ENCODE measurements around the gene SAMHD1.
"Not testable (repeated sequence)": the region's sequence is repeated elsewhere in the genome, so short reads cannot be mapped to it uniquely, and the experiment has no call there.

The SAMHD1 gene

DNA sequence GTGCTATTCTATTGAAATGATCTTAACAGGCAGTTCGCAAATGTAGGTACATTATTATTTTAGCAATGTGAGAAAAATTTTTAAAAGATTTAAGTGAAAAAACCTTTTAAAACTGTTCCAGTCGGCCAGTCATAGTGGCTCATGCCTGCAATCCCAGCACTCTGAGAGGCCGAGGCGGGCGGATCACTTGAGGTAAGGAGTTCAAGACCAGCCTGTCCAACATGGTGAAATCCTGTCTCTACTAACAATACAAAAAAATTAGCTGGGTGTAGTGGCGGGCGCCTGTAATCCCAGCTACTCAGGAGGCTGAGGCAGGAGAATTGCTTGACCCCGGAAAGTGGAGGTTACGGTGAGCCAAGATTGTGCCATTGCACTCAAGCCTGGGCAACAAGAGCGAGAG, 45.9 kb downstream of the SAMHD1 start:
- not testable (repeated sequence) for H3K9me3 ChIP-seq (ENCODE audit: low read length)

DNA sequence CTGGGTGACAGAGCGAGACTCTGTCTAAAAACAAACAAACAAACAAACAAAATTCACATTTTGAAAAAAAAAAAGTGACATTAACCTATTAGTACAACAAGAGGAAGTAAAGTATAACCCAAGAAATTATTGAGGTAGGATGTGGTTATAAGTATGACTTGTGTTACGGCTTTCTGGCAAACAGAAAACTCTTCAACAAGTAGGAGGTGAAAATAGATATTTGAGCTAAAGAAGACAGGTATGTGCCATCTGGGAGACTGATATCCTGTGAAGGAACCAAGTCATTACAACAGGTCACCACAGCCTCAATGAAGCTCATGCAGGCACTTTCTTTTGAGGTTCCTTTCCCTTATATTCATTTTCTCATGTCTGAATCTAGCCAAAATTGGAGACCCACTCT, 46.8 kb downstream of the SAMHD1 start:
- H3K27me3 ChIP-seq (ENCODE audit: control insufficient read depth in 1 of 2, insufficient read depth in 2 of 2, low read length in 2 of 2): no peaks in the 10 kb centered on the region
- no peak overlapping the region for H3K27ac ChIP-seq (ENCODE audit: low read depth, low read length)
- no peak overlapping the region for H3K9ac ChIP-seq (ENCODE audit: low read length)
- no peaks in the 10 kb centered on the region for H3K9me3 ChIP-seq (ENCODE audit: low read length)
- no peaks in the 10 kb centered on the region for H3K4me1 ChIP-seq (ENCODE audit: insufficient read depth, low read length)
- H3K4me3 ChIP-seq (ENCODE audit: low read depth in 1 of 2, low read length in 2 of 2): no peak overlapping the region
- H3K36me3 ChIP-seq (ENCODE audit: insufficient read depth, low read length): peaks cover 13% of the 10 kb centered on the region

More for the DNA sequence above, 45.9 kb downstream of the SAMHD1 start:
- not testable (repeated sequence) for H3K4me1 ChIP-seq (ENCODE audit: insufficient read depth, low read length); H3K4me3 ChIP-seq (ENCODE audit: low read depth in 1 of 2, low read length in 2 of 2); H3K27ac ChIP-seq (ENCODE audit: low read depth, low read length); H3K9ac ChIP-seq (ENCODE audit: low read length); H3K27me3 ChIP-seq (ENCODE audit: control insufficient read depth in 1 of 2, insufficient read depth in 2 of 2, low read length in 2 of 2)
- peaks cover 12% of the 10 kb centered on the region for H3K36me3 ChIP-seq (ENCODE audit: insufficient read depth, low read length)

DNA sequence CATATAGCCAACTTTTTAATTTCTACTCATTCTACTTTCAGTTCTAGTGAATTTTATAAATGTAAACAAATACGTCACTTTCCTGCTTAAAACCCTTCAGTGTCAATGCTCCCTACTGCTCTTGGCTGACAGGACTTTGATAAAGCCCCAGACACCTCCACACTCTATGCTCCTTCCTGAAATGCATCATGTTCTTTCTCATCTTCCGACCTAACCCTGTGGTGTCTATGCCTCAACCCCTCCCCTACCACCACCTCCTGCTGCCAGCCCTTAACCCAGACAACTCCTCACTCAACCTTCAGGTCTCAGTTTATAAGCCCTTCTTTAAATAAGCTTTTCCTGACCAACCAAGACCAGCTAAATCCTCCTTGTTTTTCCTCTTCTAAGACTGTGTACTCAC, 56.5 kb downstream of the SAMHD1 start:
- Histone ChIP-seq H3K27ac (ENCODE audit: low read depth, low read length) (no peak overlapping the region), H3K9ac (ENCODE audit: low read length) (no peak overlapping the region), H3K36me3 (ENCODE audit: insufficient read depth, low read length) (peaks cover 48% of the 10 kb centered on the region), H3K9me3 (ENCODE audit: low read length) (no peaks in the 10 kb centered on the region), H3K4me1 (ENCODE audit: insufficient read depth, low read length) (no peaks in the 10 kb centered on the region), H3K27me3 (ENCODE audit: control insufficient read depth in 1 of 2, insufficient read depth in 2 of 2, low read length in 2 of 2) (no peaks in the 10 kb centered on the region), H3K4me3 (ENCODE audit: low read depth in 1 of 2, low read length in 2 of 2) (no peak overlapping the region)

DNA sequence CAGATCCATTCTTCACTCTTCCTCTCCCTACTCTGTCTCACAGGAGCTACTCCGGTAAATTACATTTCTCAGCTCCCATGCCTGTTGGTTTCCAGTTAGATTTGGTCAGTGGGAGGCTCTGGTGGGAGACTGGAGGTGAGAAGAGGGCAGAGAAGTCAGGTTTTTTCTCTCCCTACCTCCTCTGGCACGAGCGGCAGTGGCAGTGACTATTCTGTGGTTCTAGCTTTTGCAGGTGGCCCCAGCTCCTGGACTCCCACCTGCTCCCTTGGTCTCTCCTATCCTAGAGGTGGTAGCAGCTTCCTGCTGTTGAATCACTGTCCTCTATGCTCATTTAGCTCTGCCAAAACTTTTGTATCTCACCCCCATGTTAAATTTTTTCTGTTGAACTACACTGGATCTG, 57.7 kb downstream of the SAMHD1 start:
- Histone ChIP-seq H3K9me3 (ENCODE audit: low read length) (no peaks in the 10 kb centered on the region), H3K4me1 (ENCODE audit: insufficient read depth, low read length) (no peaks in the 10 kb centered on the region), H3K36me3 (ENCODE audit: insufficient read depth, low read length) (peaks cover 43% of the 10 kb centered on the region), H3K9ac (ENCODE audit: low read length) (no peak overlapping the region), H3K27ac (ENCODE audit: low read depth, low read length) (no peak overlapping the region), H3K27me3 (ENCODE audit: control insufficient read depth in 1 of 2, insufficient read depth in 2 of 2, low read length in 2 of 2) (no peaks in the 10 kb centered on the region), H3K4me3 (ENCODE audit: low read depth in 1 of 2, low read length in 2 of 2) (no peak overlapping the region)

- H3K9ac ChIP-seq (ENCODE audit: low read length): no peak overlapping the region
- peaks cover 7% of the 10 kb centered on the region for H3K4me1 ChIP-seq (ENCODE audit: insufficient read depth, low read length)
- H3K36me3 ChIP-seq (ENCODE audit: insufficient read depth, low read length): peaks cover 26% of the 10 kb centered on the region
- H3K27ac ChIP-seq (ENCODE audit: low read depth, low read length): no peak overlapping the region
- no peaks in the 10 kb centered on the region for H3K27me3 ChIP-seq (ENCODE audit: control insufficient read depth in 1 of 2, insufficient read depth in 2 of 2, low read length in 2 of 2)
- H3K4me3 ChIP-seq (ENCODE audit: low read depth in 1 of 2, low read length in 2 of 2): no peak overlapping the region
- no peaks in the 10 kb centered on the region for H3K9me3 ChIP-seq (ENCODE audit: low read length)
These were observed 60.3 kb downstream of the SAMHD1 start for GRCh38 chr20:36891211-36891610.

DNA sequence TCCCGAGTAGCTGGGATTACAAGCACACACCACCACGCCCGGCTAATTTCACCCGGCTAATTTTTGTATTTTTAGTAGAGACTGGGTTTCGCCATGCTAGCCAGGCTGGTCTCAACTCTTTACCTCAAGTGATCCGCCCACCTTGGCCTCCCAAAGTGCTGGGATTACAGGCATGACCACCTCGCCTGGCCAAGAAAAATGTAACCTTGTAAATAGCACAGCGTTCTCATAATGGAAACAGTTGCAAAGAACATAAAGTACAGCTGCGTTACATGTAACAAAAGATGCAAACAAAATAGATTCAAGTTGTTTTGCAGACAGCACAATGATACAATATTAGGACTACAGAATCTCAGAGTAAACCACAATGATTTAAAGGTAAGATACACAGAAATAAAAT, 60.9 kb downstream of the SAMHD1 start:
- Histone ChIP-seq H3K4me1 (ENCODE audit: insufficient read depth, low read length) (peaks cover 7% of the 10 kb centered on the region), H3K27ac (ENCODE audit: low read depth, low read length) (no peak overlapping the region), H3K9me3 (ENCODE audit: low read length) (no peaks in the 10 kb centered on the region), H3K36me3 (ENCODE audit: insufficient read depth, low read length) (peaks cover 26% of the 10 kb centered on the region), H3K9ac (ENCODE audit: low read length) (no peak overlapping the region), H3K27me3 (ENCODE audit: control insufficient read depth in 1 of 2, insufficient read depth in 2 of 2, low read length in 2 of 2) (no peaks in the 10 kb centered on the region), H3K4me3 (ENCODE audit: low read depth in 1 of 2, low read length in 2 of 2) (no peak overlapping the region)

GRCh38 chr20:36888880-36889516, 62.5 kb downstream of the SAMHD1 start:
- Histone ChIP-seq H3K9me3 (ENCODE audit: low read length) (no peaks in the 10 kb centered on the region), H3K36me3 (ENCODE audit: insufficient read depth, low read length) (peaks cover 26% of the 10 kb centered on the region), H3K27ac (ENCODE audit: low read depth, low read length) (no peak overlapping the region), H3K27me3 (ENCODE audit: control insufficient read depth in 1 of 2, insufficient read depth in 2 of 2, low read length in 2 of 2) (no peaks in the 10 kb centered on the region), H3K4me3 (ENCODE audit: low read depth in 1 of 2, low read length in 2 of 2) (no peak overlapping the region), H3K9ac (ENCODE audit: low read length) (no peak overlapping the region), H3K4me1 (ENCODE audit: insufficient read depth, low read length) (peaks cover 7% of the 10 kb centered on the region)

GRCh38 chr20:36887752-36888090, 63.8 kb downstream of the SAMHD1 start:
- Histone ChIP-seq H3K9me3 (ENCODE audit: low read length) (no peaks in the 10 kb centered on the region), H3K36me3 (ENCODE audit: insufficient read depth, low read length) (peaks cover 15% of the 10 kb centered on the region), H3K27me3 (ENCODE audit: control insufficient read depth in 1 of 2, insufficient read depth in 2 of 2, low read length in 2 of 2) (no peaks in the 10 kb centered on the region), H3K4me3 (ENCODE audit: low read depth in 1 of 2, low read length in 2 of 2) (no peak overlapping the region), H3K4me1 (ENCODE audit: insufficient read depth, low read length) (peaks cover 7% of the 10 kb centered on the region), H3K9ac (ENCODE audit: low read length) (no peak overlapping the region), H3K27ac (ENCODE audit: low read depth, low read length) (no peak overlapping the region)

GRCh38 chr20:36886859-36887751, 64.4 kb downstream of the SAMHD1 start:
- no peak overlapping the region for H3K27ac ChIP-seq (ENCODE audit: low read depth, low read length)
- H3K36me3 ChIP-seq (ENCODE audit: insufficient read depth, low read length): peaks cover 11% of the 10 kb centered on the region
- peaks cover 7% of the 10 kb centered on the region for H3K4me1 ChIP-seq (ENCODE audit: insufficient read depth, low read length)
- no peaks in the 10 kb centered on the region for H3K9me3 ChIP-seq (ENCODE audit: low read length)
- no peak overlapping the region for H3K9ac ChIP-seq (ENCODE audit: low read length)
- H3K27me3 ChIP-seq (ENCODE audit: control insufficient read depth in 1 of 2, insufficient read depth in 2 of 2, low read length in 2 of 2): no peaks in the 10 kb centered on the region
- no peak overlapping the region for H3K4me3 ChIP-seq (ENCODE audit: low read depth in 1 of 2, low read length in 2 of 2)

DNA sequence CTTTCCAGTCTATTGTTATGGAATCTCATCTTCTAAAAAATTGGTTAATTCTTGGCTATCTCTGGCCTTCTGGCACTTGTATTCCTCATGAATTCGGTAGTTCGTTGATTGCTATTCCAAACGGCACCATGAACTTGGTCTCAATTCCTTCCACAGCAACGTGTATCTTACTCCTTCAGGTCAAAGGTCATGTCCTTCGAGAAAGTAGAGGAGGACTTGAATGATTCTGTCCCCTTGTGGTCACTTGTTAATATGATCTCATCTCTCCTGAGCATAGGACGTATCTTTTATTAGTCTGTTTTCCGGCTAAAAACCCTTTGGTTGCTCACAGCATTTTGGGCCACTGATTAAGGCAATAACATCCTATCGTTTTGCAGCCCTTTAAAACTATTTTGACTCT, 66.2 kb downstream of the SAMHD1 start:
- H3K27me3 ChIP-seq (ENCODE audit: control insufficient read depth in 1 of 2, insufficient read depth in 2 of 2, low read length in 2 of 2): no peaks in the 10 kb centered on the region
- no peaks in the 10 kb centered on the region for H3K9me3 ChIP-seq (ENCODE audit: low read length)
- H3K36me3 ChIP-seq (ENCODE audit: insufficient read depth, low read length): no peaks in the 10 kb centered on the region
- H3K9ac ChIP-seq (ENCODE audit: low read length): no peak overlapping the region
- no peak overlapping the region for H3K27ac ChIP-seq (ENCODE audit: low read depth, low read length)
- H3K4me3 ChIP-seq (ENCODE audit: low read depth in 1 of 2, low read length in 2 of 2): no peak overlapping the region
- H3K4me1 ChIP-seq (ENCODE audit: insufficient read depth, low read length): peaks cover 7% of the 10 kb centered on the region

- H3K27me3 ChIP-seq (ENCODE audit: control insufficient read depth in 1 of 2, insufficient read depth in 2 of 2, low read length in 2 of 2): no peaks in the 10 kb centered on the region
- no peak overlapping the region for H3K4me3 ChIP-seq (ENCODE audit: low read depth in 1 of 2, low read length in 2 of 2)
These were observed 67.5 kb downstream of the SAMHD1 start for GRCh38 chr20:36883977-36884535.

More at GRCh38 chr20:36883977-36884535, 67.5 kb downstream of the SAMHD1 start:
- H3K4me1 ChIP-seq (ENCODE audit: insufficient read depth, low read length): peaks cover 7% of the 10 kb centered on the region
- H3K9me3 ChIP-seq (ENCODE audit: low read length): no peaks in the 10 kb centered on the region
- no peak overlapping the region for H3K27ac ChIP-seq (ENCODE audit: low read depth, low read length)
- H3K9ac ChIP-seq (ENCODE audit: low read length): no peak overlapping the region
- H3K36me3 ChIP-seq (ENCODE audit: insufficient read depth, low read length): no peaks in the 10 kb centered on the region

Data from muscle layer of colon (tissue), 2 donors.